Heart left ventricle (tissue), 13 donors: ENCODE data around the gene GFRA3.

ENCODE experiments used
- POLR2A ChIP-seq, 2 donors: fragments of 450-650 bp; IDR thresholded peaks; one replicate each; pipeline ENCODE4 v1.6.1; 2017; ENCODE audit warnings: antibody characterized with exemption in 2 of 2, mild to moderate bottlenecking in 2 of 2, moderate library complexity in 2 of 2
- TF ChIP-seq, protein P1 (sequence below), 12 donors: fragments of 200-600 bp; sonication (generic) in 4 of 12; IDR thresholded peaks; one replicate each; pipeline versions ENCODE4 v1.5.0 to v1.8.0; 2018 to 2022; ENCODE audit warnings: antibody characterized with exemption in 12 of 12, mild to moderate bottlenecking in 5 of 12
- donor health status: ischemic (EF 13 %, LVEDD 7.1; RV severe dilation, severe dysfunction).
- donor health status: DM: no; HTN: yes; CAD: no.
- donor health status: DM: no; HTN: no; CAD: no.
- donor health status: ischemic (EF 25% LVEDD 6.9; RV normal size, moderate dysfunction).
- donor health status: ischemic (EF 25% LVEDD 5.7; RV mildly dilated, moderate dysfunction).
- donor health status: ischemic (EF 35%, LVEDD 5.7; RV mildly dilated, moderate dysfunction).
- donor health status: nonischemic (EF 11% LVEDD 7.7; RV severe dilation, severe dysfunction).
- donor health status: DM: yes; HTN: yes; CAD: no.
- donor health status: PGD.
- donor health status: ischemic (EF 29% LVEDD 5.4; RV normal size, mild dysfunction).
- donor health status: nonischemic (EF 23%, LVEDD 6.1; RV moderate dilation, normal function).

DNA sequence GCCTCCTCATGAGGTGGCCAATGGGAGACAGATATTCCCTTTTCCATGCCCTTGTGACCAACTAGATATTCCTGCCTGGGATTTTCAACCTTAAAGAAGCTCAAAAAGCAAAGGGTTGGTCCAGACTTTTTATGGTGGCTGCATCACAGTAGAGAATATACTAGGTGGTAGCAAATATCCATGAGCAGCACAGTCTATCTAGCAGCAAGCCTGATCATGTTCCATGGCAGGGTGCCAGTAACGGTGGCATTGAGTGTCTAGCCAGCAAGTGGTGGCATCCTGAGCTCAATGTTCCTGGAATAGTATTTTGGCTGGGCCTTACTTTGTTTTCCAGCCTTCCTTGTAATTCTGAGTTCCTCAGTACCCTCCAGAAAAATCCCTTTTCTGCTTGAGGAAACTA, 31.4 kb upstream of the GFRA3 start:
- TF ChIP-seq, protein P1, sequence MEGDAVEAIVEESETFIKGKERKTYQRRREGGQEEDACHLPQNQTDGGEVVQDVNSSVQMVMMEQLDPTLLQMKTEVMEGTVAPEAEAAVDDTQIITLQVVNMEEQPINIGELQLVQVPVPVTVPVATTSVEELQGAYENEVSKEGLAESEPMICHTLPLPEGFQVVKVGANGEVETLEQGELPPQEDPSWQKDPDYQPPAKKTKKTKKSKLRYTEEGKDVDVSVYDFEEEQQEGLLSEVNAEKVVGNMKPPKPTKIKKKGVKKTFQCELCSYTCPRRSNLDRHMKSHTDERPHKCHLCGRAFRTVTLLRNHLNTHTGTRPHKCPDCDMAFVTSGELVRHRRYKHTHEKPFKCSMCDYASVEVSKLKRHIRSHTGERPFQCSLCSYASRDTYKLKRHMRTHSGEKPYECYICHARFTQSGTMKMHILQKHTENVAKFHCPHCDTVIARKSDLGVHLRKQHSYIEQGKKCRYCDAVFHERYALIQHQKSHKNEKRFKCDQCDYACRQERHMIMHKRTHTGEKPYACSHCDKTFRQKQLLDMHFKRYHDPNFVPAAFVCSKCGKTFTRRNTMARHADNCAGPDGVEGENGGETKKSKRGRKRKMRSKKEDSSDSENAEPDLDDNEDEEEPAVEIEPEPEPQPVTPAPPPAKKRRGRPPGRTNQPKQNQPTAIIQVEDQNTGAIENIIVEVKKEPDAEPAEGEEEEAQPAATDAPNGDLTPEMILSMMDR (IDR thresholded peaks at IDR 0.05): peak in 1 of 12 donors; percentile 22
- TF ChIP-seq POLR2A (IDR thresholded peaks at IDR 0.05): no peak
